ENCODE results near the gene SAMD11.
A peak's percentile ranks its signal among the peaks of the same experiment; 100 is the strongest.

SAMD11 gene

DNA sequence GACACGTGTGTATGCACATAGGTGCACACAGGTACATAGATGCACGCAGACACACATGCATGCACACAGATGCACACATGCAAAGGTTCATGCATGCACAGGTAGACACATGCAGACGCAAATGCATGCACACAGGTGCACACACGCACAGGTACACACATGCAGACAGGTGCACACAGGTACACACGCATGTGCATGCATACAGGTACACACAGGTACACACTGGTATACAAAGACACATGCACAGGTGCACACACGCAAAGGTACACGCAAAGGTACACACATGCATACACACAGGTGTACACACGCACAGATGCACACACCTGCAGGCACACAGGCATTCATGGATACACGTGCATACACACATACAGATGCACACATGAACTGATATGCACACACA is 26.5 kb downstream of the SAMD11 start:
- Histone ChIP-seq H3K4me1 (peaks cover 6 to 17% (median 12%) of the 10 kb centered on the region in 10 experiments), H3K9me3 (replicated peaks in 1 of 11) (no peaks in the 10 kb centered on the region), H3K36me3 (peaks cover 98 to 100% (median 100%) of the 10 kb centered on the region in 11 experiments), H3K4me3 (no peak overlapping the region), H3K4me2 (no peak overlapping the region), H4K20me1 (peaks cover 19 to 100% (median 100%) of the 10 kb centered on the region in 11 experiments; a peak in 21 of 22 replicates), H3K27ac (no peak overlapping the region), H3K27me3 (peaks cover 0 to 11% (median 0%) of the 10 kb centered on the region in 11 experiments; a peak in 5 of 22 replicates), H3K9ac (no peak overlapping the region)
- no peak for TF ChIP-seq Cebpa-rat (IDR thresholded peaks at IDR 0.05)

DNA sequence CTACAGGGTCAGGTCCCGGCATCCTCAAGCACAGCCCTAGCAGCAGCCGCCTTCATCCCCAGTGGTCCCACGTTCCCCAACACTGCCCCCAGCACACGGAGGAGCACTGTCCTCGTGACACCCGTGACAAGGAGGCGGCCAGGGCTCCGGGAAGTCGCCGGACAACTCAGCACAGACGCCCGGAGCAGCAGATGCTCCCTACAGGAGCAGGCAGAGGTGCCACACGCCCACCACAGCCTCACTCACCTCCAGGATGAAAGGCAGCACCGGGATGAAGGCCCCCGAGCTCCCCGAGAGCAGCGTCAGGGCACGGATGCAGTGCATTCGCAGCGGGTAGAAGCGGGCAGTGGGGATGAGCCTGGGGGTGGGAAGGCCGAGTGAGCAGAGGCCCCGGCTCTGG is 27.2 kb downstream of the SAMD11 start:
- Histone ChIP-seq H3K4me1 (peaks cover 7 to 17% (median 12%) of the 10 kb centered on the region in 10 experiments; a peak in 19 of 20 replicates), H3K9me3 (replicated peaks in 1 of 11) (no peaks in the 10 kb centered on the region), H3K36me3 (peaks cover 92 to 100% (median 100%) of the 10 kb centered on the region in 11 experiments), H3K27ac (no peak overlapping the region), H3K9ac (no peak overlapping the region), H3K4me2 (no peak overlapping the region), H4K20me1 (peaks cover 19 to 100% (median 100%) of the 10 kb centered on the region in 11 experiments; a peak in 21 of 22 replicates), H3K27me3 (peaks cover 0 to 5% (median 0%) of the 10 kb centered on the region in 11 experiments; a peak in 1 of 22 replicates), H3K4me3 (no peak overlapping the region)
- TF ChIP-seq Cebpa-rat (IDR thresholded peaks at IDR 0.05): no peak

- H3K4me1 ChIP-seq: peaks cover 9 to 17% (median 14%) of the 10 kb centered on the region in 10 experiments; a peak in 18 of 20 replicates
- H3K36me3 ChIP-seq: peaks cover 88 to 100% (median 100%) of the 10 kb centered on the region in 11 experiments
- H4K20me1 ChIP-seq: peaks cover 19 to 100% (median 100%) of the 10 kb centered on the region in 11 experiments; a peak in 21 of 22 replicates
- no peaks in the 10 kb centered on the region for H3K9me3 ChIP-seq (replicated peaks in 1 of 11)
- 0 out of 22 replicates have a peak, but pooled peaks cover 0 to under 1% (median 0%) of the 10 kb centered on the region in 11 experiments for H3K27me3 ChIP-seq
- H3K27ac ChIP-seq: no peak overlapping the region
- H3K4me3 ChIP-seq: no peak overlapping the region
- no peak overlapping the region for H3K9ac ChIP-seq
- H3K4me2 ChIP-seq: no peak overlapping the region
- no peak for TF ChIP-seq Cebpa-rat (IDR thresholded peaks at IDR 0.05)
Measured at GRCh38 chr1:951364-951763, 27.6 kb downstream of the SAMD11 start.

- TF ChIP-seq Cebpa-rat (IDR thresholded peaks at IDR 0.05): no peak
- Histone ChIP-seq H3K9me3 (replicated peaks in 1 of 11) (no peaks in the 10 kb centered on the region), H3K27ac (no peak overlapping the region), H3K27me3 (no peaks in the 10 kb centered on the region), H3K4me3 (no peak overlapping the region), H3K4me2 (no peak overlapping the region), H3K36me3 (peaks cover 89 to 100% (median 100%) of the 10 kb centered on the region in 11 experiments), H3K9ac (no peak overlapping the region), H3K4me1 (peaks cover 18 to 25% (median 22%) of the 10 kb centered on the region in 10 experiments; a peak in 19 of 20 replicates), H4K20me1 (peaks cover 19 to 100% (median 100%) of the 10 kb centered on the region in 11 experiments; a peak in 21 of 22 replicates)
Measured at GRCh38 chr1:952201-952600, 28.5 kb downstream of the SAMD11 start.

- no peaks in the 10 kb centered on the region for H3K27me3 ChIP-seq
- no peak overlapping the region for H3K27ac ChIP-seq
- H3K4me1 ChIP-seq: peaks cover 22 to 29% (median 26%) of the 10 kb centered on the region in 10 experiments
- TF ChIP-seq Cebpa-rat (IDR thresholded peaks at IDR 0.05): no peak
- H3K36me3 ChIP-seq: peaks cover 85 to 100% (median 98%) of the 10 kb centered on the region in 11 experiments
- H4K20me1 ChIP-seq: peaks cover 19 to 100% (median 100%) of the 10 kb centered on the region in 11 experiments; a peak in 21 of 22 replicates
- H3K9me3 ChIP-seq (replicated peaks in 1 of 11): no peaks in the 10 kb centered on the region
- no peak overlapping the region for H3K9ac ChIP-seq
- no peak overlapping the region for H3K4me3 ChIP-seq
- no peak overlapping the region for H3K4me2 ChIP-seq
Measured at GRCh38 chr1:952603-953002, 28.9 kb downstream of the SAMD11 start.

DNA sequence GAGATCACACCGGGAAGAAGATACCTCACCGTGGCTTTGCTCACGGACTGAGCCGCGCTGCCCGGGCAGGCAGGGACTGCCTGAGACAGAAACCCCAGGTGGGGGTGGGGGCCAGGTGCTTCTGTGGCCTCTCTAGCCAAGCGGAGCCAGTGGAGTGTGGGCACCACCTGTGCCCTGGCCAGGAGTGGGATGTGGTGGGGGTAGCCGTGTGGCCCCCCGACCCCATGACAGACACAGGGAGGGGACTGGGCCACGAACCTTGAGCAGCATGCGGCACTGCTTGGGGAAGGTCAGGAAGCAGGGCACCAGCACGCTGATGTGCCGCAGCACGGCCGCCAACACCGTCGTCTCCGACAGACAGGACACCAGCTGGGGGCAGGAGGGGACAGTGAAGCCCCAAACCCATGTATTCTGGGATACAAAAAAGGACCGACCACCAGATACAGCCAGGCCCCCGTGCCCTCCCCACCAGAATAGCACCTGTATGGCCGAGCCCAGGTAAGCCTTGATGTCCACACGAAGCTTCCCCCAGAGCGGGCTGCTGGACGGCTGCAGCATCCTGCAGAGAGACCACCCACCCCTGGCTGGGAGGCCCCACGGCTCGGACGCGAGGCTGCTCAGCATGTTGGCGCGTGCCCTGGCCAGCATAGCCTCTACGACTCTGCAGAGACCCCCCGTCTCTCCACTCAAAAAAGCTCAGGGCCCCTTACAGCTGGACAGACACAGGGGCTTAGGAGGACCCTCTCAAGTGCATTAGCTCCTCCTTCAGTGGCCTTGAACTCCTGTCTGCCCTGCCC is 30.0 kb downstream of the SAMD11 start:
- H3K4me2 ChIP-seq: no peak overlapping the region
- peaks cover 30 to 39% (median 35%) of the 10 kb centered on the region in 10 experiments for H3K4me1 ChIP-seq
- H3K27me3 ChIP-seq: no peaks in the 10 kb centered on the region
- H4K20me1 ChIP-seq: peaks cover 19 to 100% (median 99%) of the 10 kb centered on the region in 11 experiments; a peak in 21 of 22 replicates
- no peak overlapping the region for H3K4me3 ChIP-seq
- H3K9me3 ChIP-seq (replicated peaks in 1 of 11): no peaks in the 10 kb centered on the region
- no peak overlapping the region for H3K9ac ChIP-seq
- peaks cover 73 to 90% (median 87%) of the 10 kb centered on the region in 11 experiments for H3K36me3 ChIP-seq
- no peak for TF ChIP-seq Cebpa-rat (IDR thresholded peaks at IDR 0.05)
- no peak overlapping the region for H3K27ac ChIP-seq

GRCh38 chr1:954927-955326 is 31.2 kb downstream of the SAMD11 start:
- no peak for TF ChIP-seq Cebpa-rat (IDR thresholded peaks at IDR 0.05)
- no peak overlapping the region for H3K4me3 ChIP-seq
- peak overlapping the region in 5 of 11 experiments; percentile 54 to 99 (median 96); a peak in 8 of 22 replicates for H3K4me2 ChIP-seq
- peak overlapping the region in 2 of 11 experiments; percentile 15 to 57; a peak in 2 of 22 replicates for H3K9ac ChIP-seq
- peaks cover 12 to 90% (median 88%) of the 10 kb centered on the region in 11 experiments; a peak in 21 of 22 replicates for H4K20me1 ChIP-seq
- H3K4me1 ChIP-seq: peaks cover 37 to 45% (median 42%) of the 10 kb centered on the region in 10 experiments
- peaks cover 6 to 7% (median 7%) of the 10 kb centered on the region in 11 experiments; a peak in 18 of 22 replicates for H3K27me3 ChIP-seq
- no peaks in the 10 kb centered on the region for H3K9me3 ChIP-seq (replicated peaks in 1 of 11)
- H3K36me3 ChIP-seq: peaks cover 61 to 78% (median 75%) of the 10 kb centered on the region in 11 experiments
- H3K27ac ChIP-seq: no peak overlapping the region

GRCh38 chr1:955474-955873 is 31.8 kb downstream of the SAMD11 start:
- Histone ChIP-seq H3K4me3 (no peak overlapping the region), H3K4me2 (peak overlapping the region in 8 of 11 experiments; percentile 4 to 99 (median 94); a peak in 14 of 22 replicates), H3K4me1 (peaks cover 39 to 48% (median 45%) of the 10 kb centered on the region in 10 experiments), H3K9ac (peak overlapping the region in 4 of 11 experiments; percentile 10 to 57 (median 26); a peak in 4 of 22 replicates), H3K27ac (no peak overlapping the region), H4K20me1 (peaks cover 6 to 85% (median 83%) of the 10 kb centered on the region in 11 experiments; a peak in 21 of 22 replicates), H3K27me3 (peaks cover 6 to 11% (median 7%) of the 10 kb centered on the region in 11 experiments; a peak in 18 of 22 replicates), H3K36me3 (peaks cover 56 to 72% (median 69%) of the 10 kb centered on the region in 11 experiments), H3K9me3 (replicated peaks in 1 of 11) (no peaks in the 10 kb centered on the region)
- TF ChIP-seq Cebpa-rat (IDR thresholded peaks at IDR 0.05): no peak

DNA sequence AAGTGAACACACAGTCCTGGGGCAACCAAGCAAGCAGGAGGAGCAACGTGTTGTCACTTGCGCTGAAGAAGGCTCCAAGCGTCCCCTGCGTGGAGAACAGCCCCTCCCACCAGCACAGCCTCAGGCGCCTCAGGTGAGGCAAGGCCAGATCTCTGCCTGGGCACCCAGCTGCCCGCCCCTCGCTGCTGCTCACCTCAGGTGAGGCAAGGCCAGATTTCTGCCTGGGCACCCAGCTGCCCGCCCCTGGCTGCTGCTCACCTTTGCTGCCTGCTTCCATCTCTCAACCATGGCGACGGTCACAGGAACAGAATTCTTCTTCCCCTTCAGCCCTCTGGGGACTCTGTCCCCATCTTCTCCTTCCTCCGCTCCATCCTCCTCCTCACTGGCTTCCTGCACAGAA is 32.9 kb downstream of the SAMD11 start:
- Histone ChIP-seq H3K27me3 (peaks cover 6 to 17% (median 7%) of the 10 kb centered on the region in 11 experiments; a peak in 18 of 22 replicates), H3K4me3 (no peak overlapping the region), H3K36me3 (peaks cover 44 to 61% (median 58%) of the 10 kb centered on the region in 11 experiments), H3K27ac (no peak overlapping the region), H3K9ac (peak overlapping the region in 9 of 11 experiments; percentile 19 to 94 (median 89); a peak in 10 of 22 replicates), H4K20me1 (peaks cover 0 to 82% (median 78%) of the 10 kb centered on the region in 11 experiments; a peak in 19 of 22 replicates), H3K4me2 (peak overlapping the region; percentile 84 to 99 (median 96); a peak in 21 of 22 replicates), H3K4me1 (peaks cover 47 to 54% (median 51%) of the 10 kb centered on the region in 10 experiments), H3K9me3 (replicated peaks in 1 of 11) (no peaks in the 10 kb centered on the region)
- no peak for TF ChIP-seq Cebpa-rat (IDR thresholded peaks at IDR 0.05)
